CD4-positive, alpha-beta T cell treated with Interleukin-15 for 4 hours (primary cell): ENCODE data around the gene OXLD1.
A peak's percentile ranks its signal among the peaks of the same experiment; 100 is the strongest.

Source experiments
- DNase-seq: peaks from one replicate; pipeline ENCODE4 v3.0.0-alpha.2; 2020; ENCODE audit warnings: low spot score

The OXLD1 gene

GRCh38 chr17:81682565-81683207 lies 16.3 kb upstream of the OXLD1 start:
- no peak for DNase-seq

- no peak for DNase-seq
These were observed 15.3 kb upstream of the OXLD1 start for GRCh38 chr17:81681672-81682071.

- no peak for DNase-seq
These were observed 13.7 kb upstream of the OXLD1 start for GRCh38 chr17:81680150-81680549.

DNA sequence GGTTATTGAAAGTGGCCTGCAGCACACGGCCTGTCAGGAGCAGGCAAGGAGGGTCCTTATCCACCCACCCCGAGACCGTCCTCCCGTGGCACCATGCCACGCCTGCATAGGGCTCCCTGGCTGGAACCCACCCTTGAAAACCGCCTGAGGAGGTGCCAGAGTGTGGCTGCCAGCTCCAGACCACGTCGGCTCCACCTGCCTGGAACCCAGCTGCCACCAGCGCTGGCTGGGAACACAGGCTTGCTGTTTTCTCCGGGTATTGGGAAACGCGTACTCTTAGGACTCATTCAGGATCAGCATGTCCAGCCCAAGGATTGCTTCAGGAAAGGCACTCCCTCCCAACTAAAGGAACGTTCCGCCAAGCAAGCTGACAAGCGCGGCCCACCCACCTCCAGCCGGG lies 10.5 kb upstream of the OXLD1 start:
- DNase-seq = no peak

- peak; percentile 41 for DNase-seq
These were observed 9.3 kb upstream of the OXLD1 start for GRCh38 chr17:81675515-81676221.

GRCh38 chr17:81673561-81674258 lies 7.3 kb upstream of the OXLD1 start:
- no peak for DNase-seq

- no peak for DNase-seq
These were observed 6.5 kb upstream of the OXLD1 start for GRCh38 chr17:81672954-81673353.

DNA sequence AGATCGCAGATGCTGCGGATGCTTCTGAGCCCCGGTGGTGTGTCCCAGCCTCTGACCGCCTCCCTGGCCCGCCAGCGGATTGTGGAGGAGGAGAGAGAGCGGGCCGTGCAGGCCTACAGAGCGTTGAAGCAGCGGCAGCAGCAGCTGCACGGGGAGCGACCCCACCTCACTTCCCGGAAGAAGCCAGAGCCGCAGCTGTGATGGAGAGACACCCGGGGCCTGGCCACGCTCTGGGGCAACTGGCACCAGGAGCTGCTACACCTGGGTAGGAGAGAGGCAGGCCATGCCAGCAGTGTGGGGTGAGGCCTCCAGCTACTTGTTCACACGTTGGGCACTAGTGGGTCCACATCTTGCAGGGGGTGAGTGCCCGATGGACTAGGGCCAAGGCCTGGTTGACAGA lies 6.1 kb upstream of the OXLD1 start:
- DNase-seq = no peak

DNA sequence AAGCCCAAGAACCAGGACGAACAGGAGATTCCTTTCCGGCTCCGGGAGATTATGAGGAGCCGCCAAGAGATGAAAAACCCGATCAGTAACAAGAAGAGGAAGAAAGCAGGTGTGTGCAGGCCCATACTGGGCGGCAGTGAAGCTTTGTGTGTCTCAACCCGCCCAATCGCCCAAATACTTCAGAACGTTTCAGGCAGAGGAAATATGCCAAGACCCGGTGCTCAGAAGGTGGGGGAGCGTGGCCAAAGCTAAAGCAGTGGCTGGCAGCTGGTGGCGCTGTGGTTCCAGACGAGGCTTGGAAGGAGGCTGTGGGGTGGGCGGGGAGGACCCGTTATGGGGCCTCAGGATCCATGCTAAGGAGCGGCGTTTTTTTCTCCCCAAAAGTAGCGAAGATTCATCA lies 1.3 kb upstream of the OXLD1 start:
- DNase-seq = no peak

DNA sequence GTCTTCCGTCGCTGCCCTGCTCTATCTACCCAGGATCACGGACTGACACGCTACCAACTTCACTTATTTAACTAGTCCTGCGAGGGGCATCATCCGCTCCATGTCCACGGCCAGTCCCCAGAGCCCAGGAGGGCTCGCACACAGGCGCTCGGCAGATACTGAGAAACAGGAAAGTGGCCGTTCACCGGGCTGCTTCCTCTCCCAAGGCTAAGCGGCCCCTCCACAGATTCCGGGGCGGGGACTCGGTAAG lies 388 bp downstream of the OXLD1 start:
- DNase-seq = no peak

GRCh38 chr17:81665205-81666091 lies 957 bp downstream of the OXLD1 start:
- DNase-seq = peak; percentile 24

DNA sequence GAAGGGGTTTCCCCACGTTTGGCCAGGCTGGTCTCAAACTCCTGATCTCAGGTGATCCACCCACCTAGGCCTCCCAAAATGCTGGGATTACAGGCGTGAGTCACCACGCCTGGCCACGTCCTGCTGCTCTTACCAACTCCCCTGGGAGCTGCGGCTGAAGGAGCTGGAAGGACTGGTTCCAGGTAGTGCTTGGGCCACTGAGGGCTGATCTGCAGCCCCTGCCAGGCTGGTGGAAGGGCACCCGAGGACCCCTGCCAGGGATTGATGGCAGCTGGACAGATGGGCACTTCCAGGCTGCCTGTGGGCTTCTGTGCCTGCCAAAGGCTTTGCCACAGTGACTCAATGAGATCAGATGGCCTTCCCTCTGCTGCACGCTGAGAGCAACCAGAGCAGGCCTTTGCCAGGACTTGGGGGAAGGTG lies 2.3 kb downstream of the OXLD1 start:
- DNase-seq = no peak

DNA sequence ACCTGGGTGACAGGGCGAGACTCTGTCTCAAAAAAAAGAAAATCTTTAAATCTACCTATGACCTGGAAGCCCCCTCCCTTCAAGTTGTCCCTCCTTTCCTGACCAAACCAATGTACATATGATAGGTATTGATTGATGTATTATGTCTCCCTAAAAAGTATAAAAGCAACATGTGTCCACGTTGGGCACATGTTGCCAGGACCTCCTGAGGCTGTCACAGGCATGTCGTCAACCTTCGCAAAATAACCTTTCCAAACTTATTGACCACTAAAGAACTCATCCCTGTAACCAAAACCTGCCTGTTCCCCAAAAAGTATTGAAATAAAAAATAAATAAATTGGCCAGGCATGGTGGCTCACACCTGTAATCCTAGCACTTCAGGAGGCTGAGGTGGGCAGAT lies 4.4 kb downstream of the OXLD1 start:
- DNase-seq = no peak

- no peak for DNase-seq
These were observed 6.0 kb downstream of the OXLD1 start for GRCh38 chr17:81660441-81660840.

DNA sequence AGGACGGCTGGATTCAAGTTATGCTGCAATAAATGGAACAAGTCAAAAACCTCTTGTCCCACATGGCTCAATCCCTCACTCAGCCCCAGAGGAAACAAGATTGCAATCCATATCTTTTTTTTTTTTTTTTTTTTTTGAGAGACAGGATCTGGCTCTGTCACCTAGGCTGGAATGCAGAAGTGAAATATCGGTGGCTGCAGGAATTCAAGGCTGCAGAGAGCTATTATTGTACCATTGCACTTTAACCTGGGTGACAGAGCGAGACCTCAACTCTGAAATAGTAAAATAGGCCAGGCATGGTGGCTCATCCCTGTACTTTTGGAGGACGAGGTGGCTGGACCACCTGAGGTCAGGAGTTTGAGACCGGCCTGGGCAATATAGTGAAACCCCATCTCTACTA lies 7.4 kb downstream of the OXLD1 start:
- DNase-seq = no peak

- no peak for DNase-seq
These were observed 9.6 kb downstream of the OXLD1 start for GRCh38 chr17:81656835-81657234.

GRCh38 chr17:81656118-81656743 lies 10.2 kb downstream of the OXLD1 start, which contains the start of gene PDE6G:
Gene PDE6G (minus strand): TSS chr17:81656542. CDS start chr17:81653305, 3,237 bp downstream.
- DNase-seq = no peak

- DNase-seq = no peak
These were observed 10.9 kb downstream of the OXLD1 start for GRCh38 chr17:81655378-81656117.

- no peak for DNase-seq
These were observed 13.3 kb downstream of the OXLD1 start for GRCh38 chr17:81652906-81653771.

- DNase-seq = no peak
These were observed 14.7 kb downstream of the OXLD1 start for GRCh38 chr17:81651692-81652091.
